MM.1S (cell line): ENCODE data around the gene PHF21B.

Experiments
- DNase-seq: peaks from one replicate; pipeline ENCODE4 v3.0.0-alpha.2; 2015
- H2AFZ ChIP-seq: fragments of 300-600 bp; sonication (generic); 2 replicates; pipeline ENCODE4 v1.6.0; 2016; ENCODE audit warnings: antibody characterized with exemption, low read length
- H3F3A ChIP-seq: fragments of 300-600 bp; sonication (generic); 2 replicates; pipeline ENCODE4 v1.6.1; 2016; ENCODE audit warnings: mild to moderate bottlenecking, antibody characterized with exemption, low read length, moderate library complexity, mixed read lengths; ENCODE audit not compliant: insufficient read depth
- H3K27ac ChIP-seq: fragments of 300-600 bp; sonication (generic); 2 replicates; pipeline ENCODE4 v1.5.1; 2016; ENCODE audit warnings: mild to moderate bottlenecking, low read length
- H3K27me3 ChIP-seq: fragments of 300-600 bp; sonication (generic); replicated peaks from 2 replicates; pipeline ENCODE4 v1.6.0; 2016; ENCODE audit warnings: low read length; ENCODE audit not compliant: insufficient read depth
- H3K36me3 ChIP-seq: fragments of 300-600 bp; sonication (generic); replicated peaks from 2 replicates; pipeline ENCODE4 v1.6.1; 2016; ENCODE audit warnings: mild to moderate bottlenecking, low read length, mixed read lengths; ENCODE audit not compliant: insufficient read depth
- H3K4me1 ChIP-seq: fragments of 300-600 bp; sonication (generic); 2 replicates; pipeline ENCODE4 v1.6.1; 2016; ENCODE audit warnings: low read length, mixed read lengths
- H3K4me2 ChIP-seq: fragments of 300-600 bp; sonication (generic); 2 replicates; pipeline ENCODE4 v1.6.0; 2016; ENCODE audit warnings: low read depth, low read length
- H3K4me3 ChIP-seq: fragments of 300-600 bp; sonication (generic); 2 replicates; pipeline ENCODE4 v1.5.1; 2016; ENCODE audit warnings: low read length, mixed read lengths
- H3K79me2 ChIP-seq: fragments of 300-600 bp; sonication (generic); 2 replicates; pipeline ENCODE4 v1.6.1; 2016; ENCODE audit warnings: mixed run types, low read length, mixed read lengths
- H3K9ac ChIP-seq: fragments of 300-600 bp; sonication (generic); 2 replicates; pipeline ENCODE4 v1.6.1; 2016; ENCODE audit warnings: low read length, mixed read lengths
- H3K9me2 ChIP-seq: fragments of 300-600 bp; sonication (generic); replicated peaks from 2 replicates; pipeline ENCODE4 v1.6.1; 2016; ENCODE audit warnings: mild to moderate bottlenecking, low read length, mixed read lengths; ENCODE audit not compliant: insufficient read depth
- H3K9me3 ChIP-seq: fragments of 300-600 bp; sonication (generic); replicated peaks from 2 replicates; pipeline ENCODE4 v1.6.1; 2016; ENCODE audit warnings: mild to moderate bottlenecking, low read length, mixed read lengths; ENCODE audit not compliant: insufficient read depth
- H4K20me1 ChIP-seq: fragments of 300-600 bp; sonication (generic); 2 replicates; pipeline ENCODE4 v1.6.1; 2016; ENCODE audit warnings: mild to moderate bottlenecking, low read length, moderate library complexity, mixed read lengths; ENCODE audit not compliant: insufficient read depth
- EZH2 ChIP-seq: fragments of 300-600 bp; sonication (generic); optimal IDR thresholded peaks from 2 replicates; pipeline ENCODE3; 2017; ENCODE audit warnings: low read depth, mild to moderate bottlenecking, antibody characterized with exemption, low read length, mixed read lengths
- EZH2phosphoT487 ChIP-seq: fragments of 300-600 bp; sonication (generic); IDR thresholded peaks from 2 replicates; pipeline ENCODE4 v1.6.1; 2018; ENCODE audit warnings: antibody characterized with exemption, low read length
- TF ChIP-seq, protein P1 (sequence below): fragments of 300-600 bp; sonication (generic); IDR thresholded peaks from 2 replicates; pipeline ENCODE4 v1.5.1; 2016; ENCODE audit warnings: antibody characterized with exemption, low read length, mixed read lengths

PHF21B gene

DNA sequence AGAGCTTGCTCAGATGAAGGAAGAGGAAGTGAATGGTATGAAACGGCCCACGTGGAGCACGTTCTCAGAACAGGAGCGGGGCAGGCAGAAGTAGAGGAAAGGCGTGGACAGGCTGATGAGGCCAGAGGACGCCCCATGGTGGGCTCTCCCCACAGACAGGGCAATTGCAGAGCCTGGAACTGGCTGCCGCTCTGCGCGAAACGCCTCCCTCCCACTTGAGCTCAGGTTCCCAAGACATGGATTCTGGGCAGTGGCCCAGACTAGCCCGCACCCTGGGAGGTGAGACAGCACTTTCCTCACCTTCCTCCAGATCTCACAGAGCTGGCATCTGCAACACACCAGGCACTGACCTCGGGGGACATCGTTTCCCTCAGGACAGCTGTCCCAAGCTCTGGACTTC lies 117.6 kb downstream of the PHF21B start:
- H3K4me1 ChIP-seq, result no peaks in the 10 kb centered on the region
- H3K9ac ChIP-seq, result no peak overlapping the region
- H3K79me2 ChIP-seq, result no peaks in the 10 kb centered on the region
- no peaks in the 10 kb centered on the region for H3K9me3 ChIP-seq
- no peak overlapping the region for H3K4me3 ChIP-seq
- H4K20me1 ChIP-seq, result no peaks in the 10 kb centered on the region
- H3F3A ChIP-seq, result no peaks in the 10 kb centered on the region
- peaks cover 88% of the 10 kb centered on the region for H3K27me3 ChIP-seq
- TF ChIP-seq EZH2, result no peak
- no peak for TF ChIP-seq EZH2phosphoT487
- TF ChIP-seq, protein P1, sequence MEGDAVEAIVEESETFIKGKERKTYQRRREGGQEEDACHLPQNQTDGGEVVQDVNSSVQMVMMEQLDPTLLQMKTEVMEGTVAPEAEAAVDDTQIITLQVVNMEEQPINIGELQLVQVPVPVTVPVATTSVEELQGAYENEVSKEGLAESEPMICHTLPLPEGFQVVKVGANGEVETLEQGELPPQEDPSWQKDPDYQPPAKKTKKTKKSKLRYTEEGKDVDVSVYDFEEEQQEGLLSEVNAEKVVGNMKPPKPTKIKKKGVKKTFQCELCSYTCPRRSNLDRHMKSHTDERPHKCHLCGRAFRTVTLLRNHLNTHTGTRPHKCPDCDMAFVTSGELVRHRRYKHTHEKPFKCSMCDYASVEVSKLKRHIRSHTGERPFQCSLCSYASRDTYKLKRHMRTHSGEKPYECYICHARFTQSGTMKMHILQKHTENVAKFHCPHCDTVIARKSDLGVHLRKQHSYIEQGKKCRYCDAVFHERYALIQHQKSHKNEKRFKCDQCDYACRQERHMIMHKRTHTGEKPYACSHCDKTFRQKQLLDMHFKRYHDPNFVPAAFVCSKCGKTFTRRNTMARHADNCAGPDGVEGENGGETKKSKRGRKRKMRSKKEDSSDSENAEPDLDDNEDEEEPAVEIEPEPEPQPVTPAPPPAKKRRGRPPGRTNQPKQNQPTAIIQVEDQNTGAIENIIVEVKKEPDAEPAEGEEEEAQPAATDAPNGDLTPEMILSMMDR, result no peak
- no peaks in the 10 kb centered on the region for H3K9me2 ChIP-seq
- no peak overlapping the region for H3K27ac ChIP-seq
- DNase-seq, result no peak
- no peak overlapping the region for H3K4me2 ChIP-seq
- H3K36me3 ChIP-seq, result no peaks in the 10 kb centered on the region
- H2AFZ ChIP-seq, result no peak overlapping the region

DNA sequence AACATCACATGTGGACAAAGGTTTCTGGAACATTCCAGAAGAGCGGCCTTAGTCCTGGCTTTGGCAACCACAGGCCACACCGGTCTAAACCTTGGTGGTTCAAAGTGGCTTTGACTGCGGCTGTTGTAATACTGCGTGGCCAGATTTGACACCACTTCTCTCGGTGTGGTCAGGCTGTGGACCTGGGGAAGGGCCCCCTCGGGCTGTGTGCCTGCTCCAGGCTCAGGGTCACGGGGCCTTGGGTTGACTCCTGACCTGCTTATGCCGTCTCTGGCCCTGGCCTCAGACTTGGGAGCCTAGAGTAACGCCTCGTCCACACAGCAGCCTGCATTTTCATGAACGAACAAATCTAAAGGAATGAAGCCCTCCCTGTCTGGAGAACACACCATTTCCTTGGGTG lies 118.0 kb downstream of the PHF21B start:
- Histone ChIP-seq H4K20me1 (no peaks in the 10 kb centered on the region), H3K9me2 (no peaks in the 10 kb centered on the region), H3K4me1 (no peaks in the 10 kb centered on the region), H3F3A (no peaks in the 10 kb centered on the region), H3K36me3 (no peaks in the 10 kb centered on the region), H3K9ac (no peak overlapping the region), H3K79me2 (no peaks in the 10 kb centered on the region), H3K27me3 (peaks cover 87% of the 10 kb centered on the region), H2AFZ (no peak overlapping the region), H3K9me3 (no peaks in the 10 kb centered on the region), H3K27ac (no peak overlapping the region), H3K4me2 (no peak overlapping the region), H3K4me3 (no peak overlapping the region)
- no peak for DNase-seq
- TF ChIP-seq, protein P1, result no peak
- TF ChIP-seq EZH2phosphoT487, result no peak
- TF ChIP-seq EZH2, result no peak

DNA sequence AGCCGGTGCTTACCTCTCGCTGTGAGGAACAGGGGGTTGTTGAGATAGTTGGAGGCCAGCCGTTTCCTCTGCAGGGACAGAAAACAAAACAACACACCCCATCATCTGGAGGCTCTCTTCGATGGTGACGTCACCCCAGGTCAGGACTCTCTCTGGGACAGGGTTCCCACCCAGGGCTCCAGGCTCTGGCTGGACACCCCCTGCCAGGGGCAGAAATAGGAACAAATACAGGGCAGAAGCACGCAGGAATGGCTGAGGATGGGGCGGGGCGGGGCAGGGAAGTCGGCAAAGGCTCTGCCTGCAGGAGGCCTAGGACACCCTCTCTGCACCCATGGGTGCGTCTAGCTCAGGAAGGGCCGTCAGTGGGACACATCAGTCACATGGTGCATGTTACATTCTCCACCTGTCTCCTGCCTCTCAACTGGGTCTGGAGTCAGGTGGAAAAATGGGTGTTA lies 118.5 kb downstream of the PHF21B start:
- DNase-seq, result no peak
- no peaks in the 10 kb centered on the region for H3K4me1 ChIP-seq
- no peak overlapping the region for H3K9ac ChIP-seq
- no peaks in the 10 kb centered on the region for H3K36me3 ChIP-seq
- peaks cover 88% of the 10 kb centered on the region for H3K27me3 ChIP-seq
- no peaks in the 10 kb centered on the region for H3F3A ChIP-seq
- H3K4me2 ChIP-seq, result no peak overlapping the region
- no peak overlapping the region for H3K27ac ChIP-seq
- no peak for TF ChIP-seq EZH2phosphoT487
- TF ChIP-seq EZH2, result no peak
- TF ChIP-seq, protein P1, result no peak
- H4K20me1 ChIP-seq, result no peaks in the 10 kb centered on the region
- H3K79me2 ChIP-seq, result no peaks in the 10 kb centered on the region
- no peaks in the 10 kb centered on the region for H3K9me2 ChIP-seq
- no peak overlapping the region for H2AFZ ChIP-seq
- H3K4me3 ChIP-seq, result no peak overlapping the region
- H3K9me3 ChIP-seq, result no peaks in the 10 kb centered on the region
